Chondrocyte (in vitro differentiated cells): ENCODE data around the gene KCNQ1. TPM values are rescaled to one million over a fixed set of nuclear protein-coding genes. Genes with fewer than 3 reads are reported as not detected.
A peak's percentile ranks its signal among the peaks of the same experiment; 100 is the strongest.

ENCODE experiments used
- DNase-seq: peaks from one replicate; pipeline ENCODE4 v3.0.0; 2021; ENCODE audit warnings: mixed read lengths, low spot score
- H3K27ac Mint-ChIP-seq: one replicate; pipeline ENCODE4 v1.8.0; 2021; ENCODE audit warnings: mild to moderate bottlenecking, moderate library complexity, mixed read lengths; ENCODE audit not compliant: unreplicated experiment
- H3K27me3 Mint-ChIP-seq: 2 replicates; pipeline ENCODE4 v1.8.0; 2021; ENCODE audit warnings: low read depth, mixed read lengths
- H3K36me3 Mint-ChIP-seq: 2 replicates; pipeline ENCODE4 v1.8.0; 2021; ENCODE audit warnings: low read depth, mixed read lengths
- H3K4me1 Mint-ChIP-seq: 2 replicates; pipeline ENCODE4 v1.8.0; 2021; ENCODE audit warnings: low read depth, mild to moderate bottlenecking, mixed read lengths
- H3K4me3 Mint-ChIP-seq: one replicate; pipeline ENCODE4 v1.8.0; 2021; ENCODE audit warnings: mild to moderate bottlenecking, moderate library complexity, mixed read lengths; ENCODE audit not compliant: unreplicated experiment
- H3K9me3 Mint-ChIP-seq: 2 replicates; pipeline ENCODE4 v1.8.0; 2021; ENCODE audit warnings: low read depth, mixed read lengths
- CTCF ChIP-seq: fragments of 200-600 bp; sonication (generic); IDR thresholded peaks from 2 replicates; pipeline ENCODE4 v1.5.0; 2021; ENCODE audit warnings: antibody characterized with exemption, mild to moderate bottlenecking, moderate library complexity
- total RNA-seq: library from RNA; stranded (reverse); gene quantifications from 3 replicates; pipeline ENCODE4 v1.2.1, GENCODE V29; 2021

Gene KCNQ1
- total RNA-seq, 1 donor from 2014 or later = not detected

GRCh38 chr11:2641623-2642022, 196.8 kb downstream of the KCNQ1 start:
- Mint-ChIP-seq H3K4me3 (no peak overlapping the region), H3K27me3 (peaks cover 6% of the 10 kb centered on the region), H3K36me3 (peaks cover 48% of the 10 kb centered on the region), H3K4me1 (no peaks in the 10 kb centered on the region), H3K9me3 (peaks cover 72% of the 10 kb centered on the region), H3K27ac (no peak overlapping the region)
- TF ChIP-seq CTCF = no peak
- no peak for DNase-seq

GRCh38 chr11:2643746-2644145, 198.9 kb downstream of the KCNQ1 start:
- Mint-ChIP-seq H3K9me3 (peaks cover 69% of the 10 kb centered on the region), H3K27me3 (peaks cover 8% of the 10 kb centered on the region), H3K4me3 (no peak overlapping the region), H3K4me1 (no peaks in the 10 kb centered on the region), H3K27ac (no peak overlapping the region), H3K36me3 (peaks cover 48% of the 10 kb centered on the region)
- no peak for DNase-seq
- no peak for TF ChIP-seq CTCF

GRCh38 chr11:2644844-2645778, 200.3 kb downstream of the KCNQ1 start:
- H3K4me1 Mint-ChIP-seq = no peaks in the 10 kb centered on the region
- no peak for TF ChIP-seq CTCF
- no peak overlapping the region for H3K27ac Mint-ChIP-seq
- DNase-seq = peak; percentile 54
- peaks cover 73% of the 10 kb centered on the region for H3K9me3 Mint-ChIP-seq
- H3K27me3 Mint-ChIP-seq = peaks cover 8% of the 10 kb centered on the region
- H3K36me3 Mint-ChIP-seq = peaks cover 52% of the 10 kb centered on the region
- no peak overlapping the region for H3K4me3 Mint-ChIP-seq

GRCh38 chr11:2645779-2646118, 200.9 kb downstream of the KCNQ1 start:
- Mint-ChIP-seq H3K27me3 (peaks cover 8% of the 10 kb centered on the region), H3K27ac (no peak overlapping the region), H3K4me3 (no peak overlapping the region), H3K9me3 (peaks cover 71% of the 10 kb centered on the region), H3K36me3 (peaks cover 50% of the 10 kb centered on the region), H3K4me1 (no peaks in the 10 kb centered on the region)
- no peak for TF ChIP-seq CTCF
- DNase-seq = no peak

GRCh38 chr11:2647167-2647566, 202.4 kb downstream of the KCNQ1 start:
- DNase-seq = no peak
- Mint-ChIP-seq H3K4me3 (no peak overlapping the region), H3K9me3 (peaks cover 68% of the 10 kb centered on the region), H3K4me1 (no peaks in the 10 kb centered on the region), H3K36me3 (peaks cover 47% of the 10 kb centered on the region), H3K27me3 (peaks cover 4% of the 10 kb centered on the region), H3K27ac (peak overlapping the region; percentile 65)
- no peak for TF ChIP-seq CTCF
